HG02870 (cell line): ENCODE measurements around the gene SIX5.

Experiments
- ATAC-seq: cut with Tn5 transposase; IDR thresholded peaks from one replicate; pipeline ENCODE4 v1.9.1; 2021; ENCODE audit warnings: mild to moderate bottlenecking, moderate library complexity; ENCODE audit not compliant: unreplicated experiment

Gene SIX5

DNA sequence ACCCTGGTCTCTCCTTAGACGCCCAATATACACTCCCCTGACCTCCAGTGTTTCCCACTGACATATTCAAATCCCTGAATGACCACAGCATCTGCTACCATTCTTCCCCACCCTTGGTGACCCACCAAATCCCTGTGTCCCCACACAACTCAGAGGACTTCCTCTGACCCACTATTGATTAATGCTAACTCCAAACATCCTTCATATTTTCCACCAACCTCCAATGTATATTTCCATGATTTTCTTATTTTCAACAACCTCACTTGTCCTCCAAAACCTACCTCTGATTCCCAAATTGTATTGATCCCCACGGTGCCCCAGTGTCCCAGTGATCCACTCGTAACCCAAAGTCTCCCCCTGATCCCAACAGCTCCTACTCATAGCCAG is 24.1 kb upstream of the SIX5 start:
- ATAC-seq, result no peak

DNA sequence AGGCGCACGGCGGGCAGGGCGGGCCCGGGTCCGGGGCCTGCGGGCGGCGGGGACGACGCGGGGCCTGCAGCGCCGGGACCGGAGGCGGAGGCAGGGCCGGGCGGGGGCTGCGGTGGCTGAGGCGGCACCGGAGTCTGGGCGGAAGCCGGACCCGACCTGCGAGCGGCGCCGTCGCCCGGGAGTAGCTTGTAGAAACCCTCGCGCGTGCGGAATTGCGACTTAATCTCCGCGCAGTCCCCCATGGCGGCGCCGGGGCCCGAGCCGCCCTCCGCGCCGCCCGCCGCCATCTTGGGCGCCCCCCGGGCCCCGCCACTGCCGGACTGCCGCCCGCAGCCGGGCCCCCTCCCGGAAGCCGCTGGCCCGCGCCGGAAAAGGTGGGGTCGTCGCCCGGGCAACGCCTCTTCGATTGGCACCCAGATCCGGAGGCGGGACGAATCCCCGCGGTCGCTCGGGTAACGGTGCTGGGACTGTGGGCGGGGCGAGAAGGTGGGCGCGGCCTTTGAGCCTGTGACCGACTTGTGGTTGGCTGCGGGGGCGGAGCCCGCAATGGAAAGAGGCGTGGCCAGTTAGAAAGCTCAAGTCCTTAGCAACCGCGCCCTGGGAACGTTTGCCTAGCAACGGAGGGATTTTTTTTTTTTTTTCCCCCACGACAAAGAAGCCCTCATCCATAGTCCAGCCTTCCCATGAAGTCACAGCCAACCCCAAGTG is 23.6 kb upstream of the SIX5 start, which contains the start of gene DMWD:
Gene DMWD, minus strand, starts transcription at position 376 of the 708 bp plus-strand sequence. Its CDS starts 89 bp downstream, at position 287.
- peak; percentile 91 for ATAC-seq

DNA sequence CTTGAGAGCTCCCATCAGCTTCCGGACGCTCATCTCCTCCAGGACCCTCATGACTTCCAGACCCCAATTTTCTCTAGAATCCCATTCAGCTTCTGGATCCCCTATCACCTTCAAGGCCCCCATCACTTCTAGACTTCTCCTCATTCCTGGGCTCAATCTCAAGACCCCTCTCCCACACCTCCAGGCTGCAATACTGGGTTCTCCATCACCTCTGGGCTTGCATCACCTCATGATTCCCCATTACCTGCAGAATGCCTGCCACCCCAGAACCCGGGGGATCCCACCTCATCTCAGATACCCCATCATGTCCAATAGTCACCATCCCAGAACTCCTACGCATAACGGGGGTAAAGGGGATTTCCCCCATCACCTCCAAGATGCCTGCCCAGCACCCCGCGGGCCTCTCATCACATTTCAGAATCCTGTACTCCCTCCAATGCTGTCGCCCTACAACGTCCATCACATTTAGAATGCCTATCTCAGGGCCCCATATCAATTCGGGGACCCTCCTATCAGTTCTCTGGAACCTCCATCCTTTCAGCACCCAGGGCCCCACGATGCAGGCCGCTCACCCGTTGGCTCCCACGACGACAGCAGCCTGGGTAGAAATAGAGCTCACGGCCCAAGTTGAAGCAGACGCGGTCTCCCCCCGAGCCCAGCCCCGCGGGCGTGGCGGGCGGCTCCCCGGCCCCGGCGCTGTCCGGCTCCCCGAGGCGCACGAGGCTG is 22.9 kb upstream of the SIX5 start:
- ATAC-seq, result no peak

DNA sequence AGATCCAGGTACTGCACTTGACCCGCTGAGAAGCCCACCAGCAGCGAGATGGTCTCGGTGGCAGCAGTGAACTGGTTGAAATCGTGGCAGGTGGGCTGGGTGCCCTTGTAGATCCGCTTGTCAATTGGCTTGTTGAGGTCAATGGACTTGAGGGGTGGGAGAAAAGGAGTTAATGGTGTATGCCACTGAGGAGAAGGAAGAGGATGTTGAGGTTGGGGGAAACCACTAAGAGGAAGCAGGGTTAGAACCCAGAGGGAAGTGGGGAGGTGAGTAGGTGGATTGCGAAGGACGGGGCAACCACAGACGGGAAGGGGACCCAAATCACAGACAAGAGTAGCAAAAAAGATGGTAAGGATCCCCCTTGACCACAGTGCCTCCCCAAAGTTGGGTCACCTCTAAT is 21.9 kb upstream of the SIX5 start:
- no peak for ATAC-seq

DNA sequence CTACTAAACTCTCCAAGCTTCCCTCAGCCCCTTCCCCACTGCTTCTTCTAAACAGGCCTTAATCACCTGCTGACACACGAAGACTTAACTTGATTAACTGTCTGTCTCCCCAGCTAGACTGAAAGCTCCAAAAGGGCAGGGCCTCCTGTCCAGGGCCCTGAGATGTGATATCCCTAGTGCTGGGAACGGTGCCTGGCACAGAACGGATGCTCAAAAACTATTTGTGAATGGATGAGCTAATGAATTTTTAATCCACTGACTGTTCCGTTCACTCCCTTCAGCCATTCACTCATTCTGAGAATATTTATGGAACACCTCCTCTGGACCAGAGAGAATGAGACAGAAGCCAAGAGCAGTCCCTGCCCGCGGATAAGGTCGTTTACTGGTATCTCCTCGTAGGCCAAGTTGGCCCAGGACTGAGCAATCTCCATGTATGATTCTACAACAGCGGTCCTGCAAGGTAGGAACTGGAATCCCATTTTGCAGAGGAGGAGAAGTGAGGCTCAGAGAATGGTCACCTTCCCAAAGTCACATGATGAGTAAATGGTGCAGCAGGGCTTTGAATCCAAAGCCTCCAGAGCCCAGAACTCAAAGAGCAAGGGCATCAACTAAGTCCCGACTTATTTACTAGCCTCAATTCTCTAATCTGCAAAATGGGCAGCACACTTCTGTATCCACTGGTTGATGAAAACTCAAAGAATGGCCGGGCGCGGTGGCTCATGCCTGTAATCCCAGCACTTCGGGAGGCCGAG is 20.2 kb upstream of the SIX5 start:
- no peak for ATAC-seq

DNA sequence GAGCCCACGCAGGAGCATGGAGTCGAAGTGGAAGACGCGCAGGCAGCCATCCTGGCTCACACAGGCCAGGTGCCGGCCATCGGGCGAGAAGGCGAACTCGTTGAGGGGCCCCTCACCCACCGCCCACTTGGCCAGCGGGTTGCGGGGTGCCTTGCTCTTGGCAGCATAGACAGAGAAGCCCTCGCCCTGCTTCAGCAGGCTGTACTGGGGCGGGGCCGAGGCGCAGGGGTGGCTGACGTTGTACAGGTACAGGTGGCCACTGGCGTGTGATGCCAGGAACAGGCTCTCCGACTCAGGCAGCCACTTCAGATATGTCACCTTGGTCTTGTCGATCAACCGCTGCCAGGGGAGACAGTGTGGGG is 17.5 kb upstream of the SIX5 start:
- no peak for ATAC-seq

DNA sequence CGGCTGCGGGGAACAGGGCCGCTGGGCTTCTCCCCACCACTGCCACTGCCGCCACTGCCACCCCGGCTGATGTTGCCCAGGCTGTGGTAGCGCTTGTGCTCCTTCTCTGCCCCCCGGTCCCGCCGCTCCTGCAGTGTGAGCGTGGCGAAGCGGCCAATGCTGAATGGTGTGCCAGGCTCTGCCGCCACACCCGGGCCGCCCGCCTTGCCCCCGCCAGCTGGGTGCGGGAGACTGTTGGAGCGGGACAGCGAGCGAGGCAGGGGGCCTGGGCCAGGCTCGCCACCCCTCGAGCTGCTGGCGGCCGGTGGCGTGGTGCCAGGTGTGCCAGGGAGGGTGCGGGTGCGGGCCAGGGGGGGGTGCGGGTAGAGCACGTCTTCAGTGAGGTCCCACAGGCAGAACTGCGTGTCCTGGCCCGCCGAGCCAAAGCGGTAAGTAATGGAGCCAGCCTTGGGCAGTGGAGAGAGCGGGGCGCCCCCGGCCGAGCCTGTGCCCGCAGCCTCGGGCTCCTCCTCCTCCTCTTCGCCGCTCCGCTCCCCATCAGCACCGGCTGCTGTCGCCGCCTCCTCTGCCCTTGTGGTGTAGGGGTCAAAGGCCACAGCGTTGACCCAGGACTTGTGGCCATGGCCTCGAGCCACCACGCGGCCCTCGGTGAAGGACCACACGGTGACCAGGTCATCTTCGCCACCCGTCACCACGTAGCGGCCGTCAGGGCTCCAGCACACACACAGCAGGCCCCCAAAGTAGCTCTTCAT is 16.9 kb upstream of the SIX5 start:
- ATAC-seq, result no peak

DNA sequence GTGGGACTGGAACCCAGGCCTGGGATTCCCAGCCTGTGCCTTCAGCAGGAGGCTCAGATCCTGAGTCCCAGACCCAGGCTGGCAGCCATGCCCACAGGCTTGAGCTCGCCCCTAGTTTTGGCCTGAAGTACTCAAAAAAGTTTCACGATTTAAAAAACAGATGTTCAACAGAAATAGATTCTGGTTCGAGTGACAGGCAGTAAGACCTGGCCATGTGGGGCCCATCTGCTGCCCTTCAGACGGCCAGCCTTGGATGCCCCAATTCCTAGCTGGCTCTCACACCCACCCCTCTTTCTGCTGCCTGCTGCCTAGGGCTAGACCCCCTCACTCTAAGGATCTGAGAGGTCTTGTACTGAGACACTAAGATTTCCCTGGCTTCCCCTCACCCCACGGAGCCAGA is 16.0 kb upstream of the SIX5 start:
- no peak for ATAC-seq

DNA sequence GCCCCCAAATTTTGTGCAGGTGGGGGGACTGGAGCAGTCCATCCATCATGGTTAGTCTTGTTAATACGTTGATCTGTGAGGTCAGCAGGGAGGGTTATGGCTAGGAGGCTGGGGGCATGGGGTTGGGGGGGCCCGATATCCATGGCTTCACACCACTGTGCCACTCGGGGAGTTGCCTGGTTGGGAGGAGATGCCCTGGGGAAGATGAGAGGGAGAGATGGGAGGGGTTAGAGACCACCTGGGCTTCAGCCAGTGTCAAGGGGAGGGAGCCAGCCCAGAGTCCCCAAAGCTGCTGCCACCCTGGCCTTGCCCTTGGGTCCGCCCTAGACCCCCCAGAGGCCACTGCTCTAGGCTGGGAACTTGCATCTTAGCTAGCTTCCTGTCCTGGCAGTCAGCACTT is 15.0 kb upstream of the SIX5 start:
- no peak for ATAC-seq

DNA sequence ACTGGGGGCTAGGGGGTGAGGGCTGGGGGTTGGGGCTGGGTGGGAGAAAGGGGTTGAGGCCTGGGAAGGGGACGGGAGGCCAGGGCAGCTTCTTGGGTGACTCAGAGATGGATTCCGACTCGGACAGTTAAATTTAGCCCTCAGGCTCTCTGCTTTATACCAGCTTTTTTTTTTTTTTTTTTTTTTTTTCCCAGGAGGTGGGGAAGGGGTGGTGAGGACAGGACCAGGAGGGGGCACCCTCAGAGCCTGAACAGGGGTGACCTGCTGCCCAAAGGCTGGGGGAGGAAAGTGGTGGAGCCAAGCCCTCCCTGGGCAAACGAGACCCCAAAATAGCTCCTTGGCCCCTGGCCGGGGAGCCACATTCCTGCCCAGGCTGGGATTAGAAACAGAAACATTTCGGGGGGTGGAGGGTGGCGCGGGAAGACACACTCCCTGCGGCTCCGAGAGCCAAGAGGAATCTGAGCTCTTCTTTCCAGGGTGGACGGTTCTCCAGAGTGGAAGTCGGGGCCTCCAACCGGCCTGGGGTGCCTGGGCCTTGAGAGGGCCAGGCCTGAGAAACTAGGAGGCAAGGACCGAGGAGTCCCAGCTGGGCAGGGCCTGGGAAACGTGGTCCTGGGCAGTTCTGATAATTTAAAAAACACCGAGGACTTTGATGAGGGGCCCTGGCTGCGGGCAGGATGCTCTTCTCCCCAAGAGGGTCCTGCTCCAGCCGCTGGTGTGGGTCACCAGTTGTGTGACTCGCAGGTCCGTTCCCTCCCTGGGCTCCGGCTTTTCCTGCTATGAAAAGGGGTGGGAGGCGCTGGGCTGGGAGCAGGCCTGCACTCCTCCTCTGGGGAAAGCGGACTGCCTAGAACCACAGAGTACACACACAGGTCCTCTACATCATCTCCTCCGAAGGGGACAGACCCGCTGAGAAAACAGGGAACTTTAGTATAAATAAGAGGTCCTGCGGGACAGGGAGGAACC is 14.1 kb upstream of the SIX5 start:
- no peak for ATAC-seq

DNA sequence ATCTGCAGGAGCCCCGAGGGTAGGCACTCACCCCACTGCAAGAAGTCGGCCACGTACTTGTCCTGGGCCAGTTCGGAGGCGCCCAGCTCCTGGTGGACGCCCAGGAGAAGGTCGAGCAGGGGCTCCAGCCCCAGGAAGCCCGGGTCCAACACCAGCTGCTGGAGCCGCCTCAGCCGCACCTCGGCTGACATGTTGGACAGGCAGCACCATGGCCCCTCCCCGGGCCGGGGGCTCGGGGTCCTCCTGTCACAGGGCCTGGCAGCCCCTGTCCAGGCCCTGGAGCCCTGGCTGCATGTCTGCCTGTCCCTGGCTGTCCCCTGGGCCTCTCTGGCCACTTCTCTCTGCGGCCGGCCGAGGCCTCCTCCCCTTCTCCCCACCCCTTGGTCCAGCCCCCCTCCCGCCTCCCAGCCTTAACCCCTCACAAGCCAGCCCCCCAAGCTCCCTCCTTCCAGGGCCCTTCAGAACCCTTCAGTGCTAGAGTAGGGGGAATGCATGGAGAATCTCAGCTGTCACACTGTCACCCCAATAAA is 13.2 kb upstream of the SIX5 start, which contains the start of gene DMPK:
Gene DMPK, minus strand, starts transcription at position 329 of the 530 bp plus-strand sequence. Its CDS starts 138 bp downstream, at position 191.
- ATAC-seq, result no peak

DNA sequence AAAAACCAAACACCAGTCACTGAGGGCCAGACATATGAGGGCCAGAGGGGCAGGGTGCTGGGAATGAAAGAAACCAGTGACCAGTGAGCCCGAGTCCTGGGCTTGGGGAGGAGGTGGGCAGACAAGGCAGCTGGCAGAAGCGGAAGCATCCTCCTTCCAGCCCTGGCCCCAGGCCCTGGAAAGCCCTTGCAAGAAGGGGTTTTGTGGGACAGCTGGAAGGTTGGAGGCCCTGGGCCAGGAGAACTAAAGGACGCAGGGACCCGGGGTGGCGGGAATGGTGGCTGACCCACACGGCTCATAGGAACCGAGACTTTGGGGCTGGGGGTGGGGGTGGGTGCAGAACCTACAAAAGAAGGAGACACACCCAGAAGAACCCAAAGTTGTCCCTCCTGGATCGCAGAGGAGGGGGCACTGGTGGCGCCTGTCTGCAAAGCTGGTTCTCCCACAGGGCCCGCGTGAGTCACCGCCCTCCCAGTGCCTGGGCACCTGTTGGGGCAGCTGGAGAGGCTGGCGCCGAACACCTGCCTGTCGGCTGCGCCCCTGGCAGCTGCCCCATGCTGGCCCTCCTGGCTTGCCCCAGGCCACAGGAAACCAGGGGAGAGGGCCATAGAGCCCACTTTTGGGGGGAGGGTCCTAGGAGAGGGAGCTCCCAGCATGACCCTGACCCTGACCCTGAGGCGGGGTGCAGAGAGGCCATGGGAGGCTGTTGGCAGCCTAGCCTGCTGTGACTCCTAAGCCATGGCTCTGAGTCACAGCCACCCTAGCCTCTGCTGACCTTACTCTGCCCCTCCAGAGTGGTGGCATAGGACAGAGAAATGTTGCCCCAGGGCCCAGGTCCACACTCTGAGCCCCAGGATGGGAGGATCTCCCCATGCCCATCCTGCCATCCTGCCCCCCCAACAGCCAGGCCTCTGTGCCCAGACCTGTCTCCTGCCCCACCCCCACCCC is 12.4 kb upstream of the SIX5 start:
- no peak for ATAC-seq

DNA sequence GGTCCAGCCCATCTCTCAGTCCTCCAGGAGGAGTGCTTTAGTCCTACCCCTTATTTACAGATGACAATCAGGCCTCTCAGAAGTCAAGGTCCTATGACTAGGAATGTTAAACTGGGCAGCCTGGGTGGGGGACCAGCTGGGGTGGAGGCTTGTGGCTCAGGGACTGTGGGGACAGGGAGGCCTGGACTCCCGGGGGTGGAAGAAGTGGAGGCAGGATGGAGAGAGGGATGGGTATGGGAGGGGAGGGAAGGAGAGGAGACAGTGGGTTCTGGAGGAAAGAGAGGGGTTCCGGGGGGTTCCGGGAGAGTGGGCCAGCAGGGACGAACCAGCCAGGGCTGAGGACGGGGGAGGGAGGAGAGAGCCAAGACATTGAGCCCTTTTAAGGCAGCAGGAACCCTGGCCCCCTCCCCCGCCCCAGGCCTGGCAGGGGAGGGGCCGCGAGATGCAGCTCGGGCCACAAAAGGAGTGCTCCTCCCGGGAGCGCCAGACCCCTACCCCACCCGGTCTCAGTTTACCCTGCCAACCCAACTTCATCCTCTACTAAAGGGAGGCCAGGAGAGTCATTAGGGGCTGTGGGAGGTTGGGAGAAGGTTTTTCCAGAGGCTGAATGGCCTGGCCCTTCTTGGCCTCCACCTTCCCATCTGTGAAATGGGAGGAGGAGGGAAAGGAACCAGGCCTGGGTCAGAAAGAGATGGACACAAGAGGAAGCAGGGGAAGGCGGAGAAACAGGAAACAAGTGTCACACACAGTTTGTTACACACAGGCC is 11.6 kb upstream of the SIX5 start:
- ATAC-seq, result no peak

DNA sequence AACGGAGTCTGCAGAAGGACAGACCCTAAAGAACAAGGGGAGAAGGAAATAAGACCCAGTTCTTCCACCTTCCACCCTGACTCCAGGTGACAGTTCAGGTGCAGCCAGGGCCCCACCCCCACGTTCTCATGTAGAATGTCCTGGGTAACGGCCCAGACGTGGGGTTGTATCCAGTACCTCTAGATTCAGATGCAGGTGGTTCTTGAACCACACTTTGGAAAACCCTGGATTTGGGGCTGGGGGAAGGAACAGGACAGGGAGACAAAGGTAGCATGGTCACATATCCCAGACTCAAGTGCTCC is 11.0 kb upstream of the SIX5 start:
- ATAC-seq, result no peak

DNA sequence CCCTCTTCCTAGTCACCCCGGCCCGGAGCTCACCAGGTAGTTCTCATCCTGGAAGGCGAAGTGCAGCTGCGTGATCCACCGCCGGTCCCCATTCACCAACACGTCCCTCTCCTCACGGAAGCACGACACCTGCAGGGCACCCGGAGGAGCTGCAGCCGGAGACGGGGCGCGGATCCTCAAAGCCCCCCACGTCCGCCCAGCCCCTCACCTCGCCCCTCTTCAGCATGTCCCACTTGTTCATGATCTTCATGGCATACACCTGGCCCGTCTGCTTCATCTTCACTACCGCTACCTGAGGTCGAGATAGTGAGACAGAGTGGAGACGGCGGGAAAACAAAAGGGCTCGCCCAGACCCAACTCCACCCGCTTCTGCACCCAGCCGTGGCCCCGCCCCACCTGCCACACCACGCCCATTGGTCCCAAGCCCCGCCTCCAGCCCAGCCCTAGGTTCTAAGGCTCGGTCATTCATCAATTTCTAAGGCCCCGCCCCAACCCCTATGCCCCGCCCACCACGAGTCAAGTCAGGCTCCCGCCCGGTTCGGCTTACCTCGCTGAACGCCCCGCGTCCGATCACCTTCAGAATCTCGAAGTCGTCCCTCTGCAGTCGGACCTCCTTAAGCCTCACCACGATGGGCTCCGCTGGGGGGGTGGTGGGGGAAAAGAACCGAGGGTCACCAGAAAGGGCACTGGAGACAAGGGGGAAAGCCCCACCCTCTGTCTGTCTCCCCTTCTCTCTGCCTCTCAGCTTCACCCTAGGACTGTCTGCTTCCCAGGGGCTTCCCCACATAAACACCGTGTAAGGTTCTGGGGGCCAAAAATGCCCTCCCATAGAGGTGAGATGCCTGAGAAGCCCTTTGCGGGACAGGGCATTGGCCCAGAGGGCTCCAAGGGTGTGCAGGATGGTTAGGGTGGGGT is 10.4 kb upstream of the SIX5 start:
- peak; percentile 76 for ATAC-seq

DNA sequence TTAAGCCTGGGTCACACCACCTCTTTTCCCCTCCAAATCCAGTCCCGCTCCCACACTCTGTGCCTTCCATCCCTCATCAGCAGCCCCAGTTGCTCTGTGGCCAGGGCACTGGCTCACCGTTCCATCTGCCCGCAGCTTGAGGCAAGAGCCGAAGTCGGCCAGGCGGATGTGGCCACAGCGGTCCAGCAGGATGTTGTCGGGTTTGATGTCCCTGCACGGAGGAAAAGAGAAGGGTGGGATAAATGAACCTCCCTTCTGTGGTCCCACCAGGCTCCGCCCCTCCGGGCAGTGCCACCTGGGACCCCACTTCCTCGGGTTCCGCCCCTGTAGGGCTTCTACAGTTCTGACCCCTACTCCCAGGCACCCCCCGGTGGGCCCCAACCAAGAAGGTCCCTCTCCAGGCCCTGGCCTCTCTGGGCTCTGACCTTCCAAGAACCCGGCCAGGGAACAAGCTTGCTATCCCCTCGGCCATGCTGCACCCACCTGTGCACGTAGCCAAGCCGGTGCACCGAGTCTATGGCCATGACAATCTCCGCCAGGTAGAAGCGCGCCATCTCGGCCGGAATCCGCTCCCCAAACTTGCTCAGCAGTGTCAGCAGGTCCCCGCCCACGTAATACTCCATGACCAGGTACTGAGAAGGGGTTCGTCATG is 9.1 kb upstream of the SIX5 start:
- no peak for ATAC-seq
